Endothelial cell of umbilical vein (primary cell): Measurements from ENCODE around the gene OR13A1. TPM values are rescaled to one million over a fixed set of nuclear protein-coding genes. Genes with fewer than 3 reads are reported as not detected.
"Not testable (repeated sequence)": the region's sequence is repeated elsewhere in the genome, so short reads cannot be mapped to it uniquely, and the experiment has no call there.

ENCODE experiments used
- Bru-seq: library from RNA; stranded (reverse); fragments of 400-500 nt; gene quantifications from one replicate; lab custom pipeline; 2021; lab: Mats Ljungman, UMichigan
- BruChase-seq, 2 experiments: library from RNA; stranded (reverse); fragments of 400-500 nt; gene quantifications; one replicate each; lab custom pipeline; 2021; lab: Mats Ljungman, UMichigan
- BruUV-seq: library from RNA; stranded (reverse); fragments of 400-500 nt; replicated peaks from 2 replicates; lab custom pipeline; 2021; lab: Mats Ljungman, UMichigan
- CTCF ChIA-PET: fragments of 300-600, 350-600 bp; sonication (Branson Sonifier 250); formaldehyde crosslinking; loops from one replicate; lab custom pipeline; 2021; ENCODE audit warnings: antibody characterized with exemption, inconsistent platforms; lab: Charles Lee
- POLR2A ChIA-PET: fragments of 300-600, 350-600 bp; sonication (Branson Sonifier 250); formaldehyde crosslinking; loops from one replicate; lab custom pipeline; 2021; ENCODE audit warnings: antibody characterized with exemption, inconsistent platforms; lab: Charles Lee
- DNase-seq: peaks from one replicate; pipeline ENCODE4 v3.0.0-alpha.2; 2011; ENCODE audit warnings: low read depth, low spot score
- FAIRE-seq: peaks from 2 replicates; lab custom pipeline; 2011; peaks lifted over from hg19 to GRCh38; lab: Jason Lieb, UNC
- H2AFZ ChIP-seq: 2 replicates; pipeline ENCODE4 v1.6.0; 2012; ENCODE audit warnings: low read depth, low read length, control low read depth, inconsistent platforms
- H3K27ac ChIP-seq: 2 replicates; pipeline ENCODE4 v1.5.1; 2011; ENCODE audit warnings: low read depth, mild to moderate bottlenecking, control low read depth, low read length, moderate library complexity; ENCODE audit not compliant: insufficient read depth
- H3K27me3 ChIP-seq, 2 experiments: 2 replicates each; pipeline versions ENCODE4 v1.6.0 to v1.6.1; 2011; ENCODE audit warnings: low read length in 2 of 2, mixed read lengths in 1 of 2; ENCODE audit not compliant: control insufficient read depth in 2 of 2, insufficient read depth in 2 of 2
- H3K36me3 ChIP-seq, 2 experiments: 2 replicates in 1 of 2; 3 replicates in 1 of 2; pipeline ENCODE4 v1.5.1; 2011; ENCODE audit warnings: low read length in 2 of 2, mild to moderate bottlenecking in 1 of 2, moderate library complexity in 1 of 2; ENCODE audit not compliant: control insufficient read depth in 2 of 2, insufficient read depth in 2 of 2; ENCODE audit errors: extremely low read depth in 1 of 2
- H3K4me1 ChIP-seq: 3 replicates; pipeline ENCODE4 v1.5.1; 2011; ENCODE audit warnings: mild to moderate bottlenecking, low read length; ENCODE audit not compliant: control insufficient read depth, insufficient read depth; ENCODE audit errors: extremely low read depth
- H3K4me2 ChIP-seq: 2 replicates; pipeline ENCODE4 v1.6.1; 2011; ENCODE audit warnings: low read length, control low read depth, mixed read lengths; ENCODE audit not compliant: insufficient read depth
- H3K4me3 ChIP-seq, 3 experiments: fragments of 200-600 bp in 1 of 3; sonication (generic), shearing (Covaris generic) in 1 of 3; replicated peaks in 1 of 3; 2 replicates each; pipeline ENCODE4 v1.5.1; 2011 to 2016; ENCODE audit warnings: control low read depth in 3 of 3, low read length in 3 of 3, mild to moderate bottlenecking in 2 of 3, inconsistent platforms in 1 of 3, low read depth in 1 of 3, moderate library complexity in 1 of 3; ENCODE audit not compliant: insufficient read depth in 1 of 3
- H3K79me2 ChIP-seq: 2 replicates; pipeline ENCODE4 v1.6.0; 2012; ENCODE audit warnings: low read length, inconsistent platforms; ENCODE audit not compliant: control insufficient read depth, insufficient read depth
- H3K9ac ChIP-seq: replicated peaks from 2 replicates; pipeline ENCODE3; 2011; ENCODE audit warnings: low read length, control low read depth; ENCODE audit not compliant: insufficient read depth; ENCODE audit errors: extremely low read depth
- H3K9me1 ChIP-seq: replicated peaks from 3 replicates; pipeline ENCODE4 v1.6.0; 2011; ENCODE audit warnings: mild to moderate bottlenecking, low read length; ENCODE audit not compliant: control insufficient read depth, insufficient read depth; ENCODE audit errors: extremely low read depth
- H3K9me3 ChIP-seq: replicated peaks from 2 replicates; pipeline ENCODE4 v1.5.1; 2012; ENCODE audit warnings: low read length, inconsistent platforms; ENCODE audit not compliant: control insufficient read depth, insufficient read depth
- H4K20me1 ChIP-seq: replicated peaks from 2 replicates; pipeline ENCODE3; 2011; ENCODE audit warnings: mild to moderate bottlenecking, low read length; ENCODE audit not compliant: control insufficient read depth, insufficient read depth; ENCODE audit errors: extremely low read depth
- EZH2 ChIP-seq: IDR thresholded peaks from 2 replicates; pipeline ENCODE4 v1.6.1; 2012; ENCODE audit warnings: borderline replicate concordance, low read depth, mild to moderate bottlenecking, moderate library complexity, low read length, inconsistent platforms; ENCODE audit not compliant: severe bottlenecking
- MYC ChIP-seq: IDR thresholded peaks from one replicate; pipeline ENCODE4 v1.6.1; 2011; ENCODE audit warnings: mild to moderate bottlenecking, low read depth, low read length
- POLR2A ChIP-seq: IDR thresholded peaks from 2 replicates; pipeline ENCODE4 v1.6.1; 2012; ENCODE audit warnings: low read depth, mild to moderate bottlenecking, control low read depth, low read length
- POLR2AphosphoS5 ChIP-seq: IDR thresholded peaks from 2 replicates; pipeline ENCODE4 v1.6.1; 2012; ENCODE audit warnings: low read depth, mild to moderate bottlenecking, control low read depth, low read length, moderate library complexity; ENCODE audit not compliant: insufficient read depth
- dilution Hi-C: fragments of 300-500 bp; cut with MboI; formaldehyde crosslinking; loops from one replicate; pipeline ENCODE4 v1.15.0; 2019; ENCODE audit warnings: low sequenced_read_pairs; ENCODE audit not compliant: extremely low pct_ligation_motif_present
- intact Hi-C: fragments of 100-400 bp; cut with micrococcal nuclease; formaldehyde crosslinking; loops from one replicate; pipeline ENCODE4 v1.10.0; 2022
- long read RNA-seq: library from polyadenylated mRNA; stranded (forward); transcript quantifications from one replicate; pipeline ENCODE4 v2.0.0, GENCODE V29; 2021
- polyA minus RNA-seq, 3 experiments: library from RNA; depleted of rRNA, polyadenylated mRNA; stranded (reverse); fragments of >200 nt; gene quantifications; 1 replicate in 1 of 3; 2 replicates in 2 of 3; pipeline ENCODE4 v1.2.3, GENCODE V29; 2011
- polyA plus RNA-seq, 4 experiments: library from polyadenylated mRNA; depleted of rRNA in 3 of 4; stranded (reverse) in 3 of 4; unstranded in 1 of 4; fragments of >200 nt; gene quantifications; 2 replicates each; pipeline versions ENCODE4 v1.2.1 to v1.2.3, GENCODE V29; 2011 to 2012; ENCODE audit warnings: missing spikeins in 1 of 4
- total RNA-seq: library from RNA; stranded (reverse); gene quantifications from 2 replicates; pipeline ENCODE4 v1.2.3, GENCODE V29; 2021

OR13A1 gene
- not detected in 2 replicates for total RNA-seq
- polyA plus RNA-seq: not detected in 2 replicates
- polyA plus RNA-seq (2011; cell fraction: cytosol; rRNA removed): not detected in 2 replicates
- not detected in 2 replicates for polyA plus RNA-seq (2011; cell fraction: nucleus; rRNA removed)
- not detected in 2 replicates for polyA plus RNA-seq (2012)
- not detected in 2 replicates for polyA minus RNA-seq
- not detected for polyA minus RNA-seq (2011; cell fraction: cytosol; rRNA and poly(A)+ RNA removed)
- not detected in 2 replicates for polyA minus RNA-seq (2011; cell fraction: nucleus; rRNA and poly(A)+ RNA removed)
- Bru-seq, nascent RNA: not detected
- not detected for BruChase-seq, experiment 1, labeled RNA remaining after a 6-hour chase
- percentile 16 among the genes with signal in this experiment for BruChase-seq, experiment 2, labeled RNA remaining after a 2-hour chase
- long read RNA-seq: 0 reads

GRCh38 chr10:45315508-45315907, at the start of gene OR13A1:
Gene OR13A1 (minus strand): TSS chr10:45315608. CDS start chr10:45304422, 11,186 bp downstream.
- H3K9me3 ChIP-seq: no peaks in the 10 kb centered on the region
- POLR2A ChIA-PET: no interaction called here
- H3K9ac ChIP-seq: no peak within 1 kb of the TSS
- DNase-seq (no peak), FAIRE-seq (no peak)
- H3K4me3 ChIP-seq: no peak within 1 kb of the TSS
- CTCF ChIA-PET: no interaction called here
- H3K4me2 ChIP-seq: no peak within 1 kb of the TSS
- no peak for TF ChIP-seq POLR2AphosphoS5
- no peak for TF ChIP-seq POLR2A
- TF ChIP-seq MYC: no peak
- TF ChIP-seq EZH2: no peak
- H3K9me1 ChIP-seq: no peaks in the 10 kb centered on the region
- no TSS peak for BruUV-seq
- intact Hi-C loops (no loop called here), dilution Hi-C loops (no loop called here)
- no peaks in the 10 kb centered on the region for H3K36me3 ChIP-seq
- no peaks in the 10 kb centered on the region for H4K20me1 ChIP-seq
- H3K79me2 ChIP-seq: no peaks in the 10 kb centered on the region
- H3K27ac ChIP-seq: no peak within 1 kb of the TSS
- no peaks in the 10 kb centered on the region for H3K27me3 ChIP-seq
- H2AFZ ChIP-seq: no peak within 1 kb of the TSS
- H3K4me1 ChIP-seq: no peaks in the 10 kb centered on the region

- H3K4me3 ChIP-seq, H3K4me1 ChIP-seq, H2AFZ ChIP-seq, H3K27ac ChIP-seq, H3K27me3 ChIP-seq, H3K4me2 ChIP-seq, dilution Hi-C loops, H4K20me1 ChIP-seq, H3K9ac ChIP-seq, intact Hi-C loops, POLR2A ChIA-PET, H3K79me2 ChIP-seq, FAIRE-seq, BruUV-seq, DNase-seq, H3K36me3 ChIP-seq, H3K9me1 ChIP-seq, H3K9me3 ChIP-seq, CTCF ChIA-PET: not testable (repeated sequence)
These were observed 46.8 kb upstream of the OR13A1 start for GRCh38 chr10:45361983-45362799.

- H4K20me1 ChIP-seq, H3K4me3 ChIP-seq, H3K27ac ChIP-seq, H3K4me2 ChIP-seq, H3K27me3 ChIP-seq, intact Hi-C loops, H3K4me1 ChIP-seq, H3K9me1 ChIP-seq, CTCF ChIA-PET, H2AFZ ChIP-seq, DNase-seq, H3K36me3 ChIP-seq, H3K79me2 ChIP-seq, H3K9ac ChIP-seq, H3K9me3 ChIP-seq, dilution Hi-C loops, FAIRE-seq, POLR2A ChIA-PET, BruUV-seq: not testable (repeated sequence)
These were observed 43.6 kb upstream of the OR13A1 start for GRCh38 chr10:45358961-45359360.
